Measurements from ENCODE around the gene SUSD1.
A peak's percentile ranks its signal among the peaks of the same experiment; 100 is the strongest.

SUSD1 gene

DNA sequence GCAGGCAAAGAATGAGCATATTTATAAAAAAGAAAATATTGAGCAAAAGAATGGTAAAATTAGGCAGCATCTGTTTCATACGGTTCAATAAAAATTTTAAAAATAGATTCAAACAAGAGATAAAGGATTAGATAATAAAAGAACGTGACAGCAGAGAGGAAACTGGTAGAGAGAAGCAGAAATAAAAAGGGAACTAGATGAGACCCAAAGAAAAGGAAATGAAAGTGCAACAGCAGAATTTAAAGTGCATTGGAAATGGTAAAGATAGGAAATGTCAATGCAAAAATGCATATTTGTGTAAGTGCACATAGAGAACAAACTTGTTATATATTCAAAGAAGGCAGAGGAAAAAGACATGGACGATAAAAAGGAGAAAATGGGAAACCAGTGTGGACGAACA lies 70.2 kb downstream of the SUSD1 start:
- TF ChIP-seq Cebpa-rat (IDR thresholded peaks at IDR 0.05), result no peak

DNA sequence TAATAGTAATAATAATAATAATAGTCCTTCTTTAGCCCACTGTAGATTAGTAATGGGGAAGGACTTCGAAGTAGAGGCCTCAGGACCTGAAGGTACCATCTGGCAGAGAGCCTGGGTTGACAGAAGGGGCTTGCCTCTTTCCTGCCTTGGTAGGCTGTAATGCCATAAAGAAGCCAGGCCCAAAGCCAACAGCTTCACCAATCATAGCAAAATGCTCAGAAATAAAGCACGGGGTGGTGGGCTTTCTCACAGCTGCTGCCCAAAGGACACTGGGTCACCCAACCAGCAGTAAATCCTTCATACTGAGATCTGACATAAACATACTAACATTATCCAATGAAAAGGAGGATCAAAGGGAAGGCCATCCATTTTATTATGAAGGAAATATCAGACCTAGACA lies 70.7 kb downstream of the SUSD1 start:
- Histone ChIP-seq H3K4me2 (peak overlapping the region; percentile 58 to 95 (median 79)), H3K9me3 (replicated peaks in 1 of 11) (no peaks in the 10 kb centered on the region), H4K20me1 (no peaks in the 10 kb centered on the region), H3K9ac (peak overlapping the region in 9 of 11 experiments; percentile 1 to 59 (median 30); a peak in 8 of 22 replicates), H3K27me3 (no peaks in the 10 kb centered on the region), H3K36me3 (peaks cover 11 to 44% (median 26%) of the 10 kb centered on the region in 11 experiments; a peak in 19 of 22 replicates), H3K4me3 (peak overlapping the region in 4 of 10 experiments; percentile 20 to 40 (median 31); a peak in 5 of 20 replicates), H3K4me1 (peaks cover 25 to 76% (median 28%) of the 10 kb centered on the region in 10 experiments), H3K27ac (peak overlapping the region; percentile 11 to 76 (median 49); a peak in 19 of 22 replicates)
- TF ChIP-seq Cebpa-rat (IDR thresholded peaks at IDR 0.05), result no peak

More for the DNA sequence above, 70.2 kb downstream of the SUSD1 start:
- Histone ChIP-seq H3K9ac (peak overlapping the region in 8 of 11 experiments; percentile 15 to 59 (median 33); a peak in 8 of 22 replicates), H4K20me1 (no peaks in the 10 kb centered on the region), H3K36me3 (peaks cover 6 to 46% (median 24%) of the 10 kb centered on the region in 11 experiments; a peak in 20 of 22 replicates), H3K9me3 (replicated peaks in 1 of 11) (no peaks in the 10 kb centered on the region), H3K4me1 (peaks cover 25 to 76% (median 28%) of the 10 kb centered on the region in 10 experiments), H3K27me3 (no peaks in the 10 kb centered on the region), H3K4me3 (peak overlapping the region in 4 of 10 experiments; percentile 20 to 40 (median 32); a peak in 5 of 20 replicates), H3K27ac (peak overlapping the region in 10 of 11 experiments; percentile 11 to 76 (median 52); a peak in 18 of 22 replicates), H3K4me2 (peak overlapping the region; percentile 58 to 95 (median 79))

DNA sequence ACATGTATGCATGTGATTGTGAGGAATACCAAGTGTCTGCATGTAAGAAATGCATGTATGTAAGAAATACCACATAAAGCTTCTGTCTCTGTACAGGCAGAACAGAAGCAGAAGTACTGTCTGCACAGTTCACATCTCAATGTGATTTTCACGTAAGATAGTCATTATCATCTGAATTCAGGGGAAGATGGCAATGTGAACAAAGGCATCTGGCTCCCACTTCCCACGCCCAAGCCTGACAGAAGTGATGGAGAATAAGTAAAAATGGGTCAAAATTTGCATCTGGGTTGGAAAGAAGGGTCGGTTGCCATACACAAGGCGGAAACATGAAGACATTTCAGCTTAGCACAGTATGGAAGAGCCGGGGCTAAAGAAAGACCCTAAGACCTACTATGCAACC lies 71.7 kb downstream of the SUSD1 start:
- no peaks in the 10 kb centered on the region for H3K27me3 ChIP-seq
- no peak overlapping the region for H3K4me3 ChIP-seq
- H3K36me3 ChIP-seq, result peaks cover 11 to 41% (median 23%) of the 10 kb centered on the region in 11 experiments; a peak in 18 of 22 replicates
- no peaks in the 10 kb centered on the region for H3K9me3 ChIP-seq (replicated peaks in 1 of 11)
- peaks cover 25 to 73% (median 28%) of the 10 kb centered on the region in 10 experiments for H3K4me1 ChIP-seq
- peak overlapping the region in 7 of 11 experiments; percentile 58 to 95 (median 86); a peak in 10 of 22 replicates for H3K4me2 ChIP-seq
- TF ChIP-seq Cebpa-rat (IDR thresholded peaks at IDR 0.05), result no peak
- H3K27ac ChIP-seq, result peak overlapping the region in 1 of 11 experiments; percentile 14; a peak in 1 of 22 replicates
- H3K9ac ChIP-seq, result no peak overlapping the region
- H4K20me1 ChIP-seq, result no peaks in the 10 kb centered on the region

DNA sequence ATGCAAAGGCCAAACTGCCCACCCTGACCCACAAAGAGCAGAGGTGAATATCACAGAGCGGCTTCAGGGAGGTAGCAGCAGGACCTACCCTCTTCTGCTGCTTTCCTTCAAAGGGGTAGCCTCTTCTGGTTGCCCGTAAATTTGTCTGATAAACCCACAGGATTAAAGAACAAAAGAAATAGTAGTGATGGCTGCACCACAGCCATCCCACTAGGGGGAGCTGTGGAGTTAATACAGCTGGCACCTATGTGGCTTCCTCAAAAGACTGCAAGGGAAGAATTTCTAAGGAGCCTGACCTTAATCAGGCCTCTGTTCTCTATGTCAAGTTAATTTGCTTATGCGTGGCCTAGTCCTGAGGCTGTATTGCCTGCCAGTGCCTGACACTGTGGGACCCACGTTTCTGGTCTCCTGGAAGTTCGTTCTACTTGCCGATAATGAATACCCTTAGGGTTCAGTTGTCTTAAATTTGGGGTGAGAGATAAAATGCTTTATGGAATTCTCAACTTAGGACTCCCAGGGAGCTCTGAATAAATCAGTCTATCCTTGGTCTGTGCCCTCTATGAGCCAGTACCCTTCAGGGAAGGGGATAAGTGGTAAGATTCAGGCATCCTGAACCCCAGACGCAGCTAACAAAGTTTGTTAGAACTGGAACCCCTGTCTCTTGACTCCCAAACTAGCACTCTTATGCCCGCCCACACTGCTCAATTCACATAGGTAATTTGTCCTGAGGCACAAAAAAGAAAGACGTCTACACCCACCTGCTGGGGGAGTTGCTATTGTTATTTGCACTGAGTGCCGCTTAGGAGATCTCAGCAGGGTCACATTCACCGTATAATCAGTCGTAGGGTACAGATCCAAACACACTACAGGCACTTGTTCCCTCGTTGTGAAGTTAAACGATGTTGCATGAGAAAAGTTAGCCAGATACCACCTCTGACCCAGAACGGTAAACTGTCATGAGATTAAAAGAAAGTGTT lies 77.1 kb downstream of the SUSD1 start:
- Histone ChIP-seq H4K20me1 (no peaks in the 10 kb centered on the region), H3K36me3 (peaks cover 19 to 81% (median 48%) of the 10 kb centered on the region in 11 experiments; a peak in 19 of 22 replicates), H3K27ac (no peak overlapping the region), H3K9ac (no peak overlapping the region), H3K4me3 (no peak overlapping the region), H3K4me1 (peaks cover 0 to 25% (median 2%) of the 10 kb centered on the region in 10 experiments; a peak in 7 of 20 replicates), H3K27me3 (no peaks in the 10 kb centered on the region), H3K9me3 (replicated peaks in 1 of 11) (no peaks in the 10 kb centered on the region), H3K4me2 (no peak overlapping the region)
- no peak for TF ChIP-seq Cebpa-rat (IDR thresholded peaks at IDR 0.05)

DNA sequence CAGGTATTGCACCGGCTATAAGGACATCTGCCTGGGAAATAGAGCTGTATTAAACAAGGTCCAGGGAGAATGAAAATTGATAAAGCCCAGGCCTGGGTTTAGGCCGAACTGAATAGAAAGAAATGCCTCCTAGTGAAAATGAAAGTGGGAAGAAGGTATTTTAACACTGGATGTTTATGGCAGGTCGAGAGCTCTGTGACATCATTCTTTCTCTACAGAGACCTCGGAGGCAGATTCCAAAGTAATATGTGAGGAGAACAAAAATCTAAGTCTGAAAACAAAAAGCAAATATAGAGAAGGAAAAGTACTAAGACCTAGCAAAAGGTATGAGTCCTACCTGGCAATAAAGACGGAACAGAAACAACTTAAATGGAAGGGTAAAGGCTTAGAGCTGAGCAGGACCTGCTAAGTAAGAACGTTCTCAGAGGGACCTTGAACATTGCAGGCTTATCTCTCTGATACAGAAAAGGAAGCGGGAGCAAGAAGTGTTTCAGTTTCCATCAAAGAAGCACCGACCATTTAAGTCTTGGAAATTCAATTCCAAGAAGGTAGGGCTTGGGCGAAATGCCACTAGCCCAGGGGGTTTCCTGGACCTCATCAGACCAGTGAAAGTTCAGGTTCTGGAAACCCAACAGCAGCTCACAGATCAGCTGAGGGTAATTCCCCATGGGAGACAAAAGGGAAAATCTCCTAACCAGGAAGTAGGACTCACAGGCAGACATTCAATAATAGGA lies 80.0 kb downstream of the SUSD1 start:
- no peaks in the 10 kb centered on the region for H4K20me1 ChIP-seq
- no peaks in the 10 kb centered on the region for H3K9me3 ChIP-seq (replicated peaks in 1 of 11)
- no peak overlapping the region for H3K4me2 ChIP-seq
- peaks cover 0 to 5% (median 0%) of the 10 kb centered on the region in 10 experiments; a peak in 2 of 20 replicates for H3K4me1 ChIP-seq
- H3K27me3 ChIP-seq, result no peaks in the 10 kb centered on the region
- no peak overlapping the region for H3K27ac ChIP-seq
- H3K36me3 ChIP-seq, result peaks cover 9 to 83% (median 39%) of the 10 kb centered on the region in 11 experiments; a peak in 17 of 22 replicates
- no peak overlapping the region for H3K4me3 ChIP-seq
- TF ChIP-seq Cebpa-rat (IDR thresholded peaks at IDR 0.05), result no peak
- no peak overlapping the region for H3K9ac ChIP-seq

DNA sequence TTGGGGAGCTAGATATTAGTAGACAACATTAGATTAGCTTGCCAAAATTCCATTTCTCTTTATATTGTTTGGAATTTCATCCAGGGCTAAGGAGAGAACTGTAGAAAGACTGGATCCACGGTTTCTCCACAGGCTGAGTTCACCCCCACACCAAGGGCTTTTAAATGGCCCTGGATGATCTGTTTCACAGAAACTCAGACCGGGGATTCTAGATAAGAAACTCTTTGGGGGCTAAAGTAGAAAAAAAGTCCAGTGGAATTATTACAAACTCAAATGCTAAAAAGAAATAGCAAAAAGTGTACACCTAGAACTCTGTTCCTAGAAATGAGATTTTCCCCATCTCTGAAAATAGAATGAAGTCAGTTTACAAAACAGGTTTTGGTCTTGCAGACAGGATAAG lies 80.9 kb downstream of the SUSD1 start:
- H3K4me3 ChIP-seq, result no peak overlapping the region
- TF ChIP-seq Cebpa-rat (IDR thresholded peaks at IDR 0.05), result no peak
- H3K4me1 ChIP-seq, result peaks cover 0 to 5% (median 0%) of the 10 kb centered on the region in 10 experiments; a peak in 2 of 20 replicates
- peaks cover 6 to 78% (median 38%) of the 10 kb centered on the region in 11 experiments; a peak in 17 of 22 replicates for H3K36me3 ChIP-seq
- no peaks in the 10 kb centered on the region for H3K27me3 ChIP-seq
- H3K4me2 ChIP-seq, result no peak overlapping the region
- no peaks in the 10 kb centered on the region for H4K20me1 ChIP-seq
- H3K27ac ChIP-seq, result no peak overlapping the region
- H3K9me3 ChIP-seq (replicated peaks in 1 of 11), result no peaks in the 10 kb centered on the region
- no peak overlapping the region for H3K9ac ChIP-seq

DNA sequence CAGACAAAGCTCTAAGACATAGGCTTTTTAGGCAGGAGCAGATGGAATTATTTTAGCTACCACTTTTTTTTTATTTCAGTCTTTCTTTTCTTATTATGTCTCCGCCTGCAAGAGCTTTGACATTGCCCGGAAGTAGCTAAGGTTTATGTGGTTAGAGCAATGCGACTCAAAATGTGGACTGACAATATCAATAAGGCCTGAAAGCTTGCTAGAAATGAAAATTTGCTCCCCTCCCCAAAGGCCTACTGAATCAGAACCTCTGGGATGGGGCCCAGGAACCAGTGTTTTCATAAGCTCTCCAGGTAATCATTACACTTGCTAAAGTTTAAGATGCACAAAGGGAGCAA lies 81.3 kb downstream of the SUSD1 start:
- H3K27ac ChIP-seq, result no peak overlapping the region
- H3K36me3 ChIP-seq, result peaks cover 6 to 79% (median 39%) of the 10 kb centered on the region in 11 experiments; a peak in 17 of 22 replicates
- no peak overlapping the region for H3K9ac ChIP-seq
- no peaks in the 10 kb centered on the region for H3K9me3 ChIP-seq (replicated peaks in 1 of 11)
- H3K27me3 ChIP-seq, result no peaks in the 10 kb centered on the region
- H4K20me1 ChIP-seq, result no peaks in the 10 kb centered on the region
- no peak overlapping the region for H3K4me3 ChIP-seq
- H3K4me2 ChIP-seq, result no peak overlapping the region
- TF ChIP-seq Cebpa-rat (IDR thresholded peaks at IDR 0.05), result no peak
- peaks cover 0 to 5% (median 0%) of the 10 kb centered on the region in 10 experiments; a peak in 2 of 20 replicates for H3K4me1 ChIP-seq

DNA sequence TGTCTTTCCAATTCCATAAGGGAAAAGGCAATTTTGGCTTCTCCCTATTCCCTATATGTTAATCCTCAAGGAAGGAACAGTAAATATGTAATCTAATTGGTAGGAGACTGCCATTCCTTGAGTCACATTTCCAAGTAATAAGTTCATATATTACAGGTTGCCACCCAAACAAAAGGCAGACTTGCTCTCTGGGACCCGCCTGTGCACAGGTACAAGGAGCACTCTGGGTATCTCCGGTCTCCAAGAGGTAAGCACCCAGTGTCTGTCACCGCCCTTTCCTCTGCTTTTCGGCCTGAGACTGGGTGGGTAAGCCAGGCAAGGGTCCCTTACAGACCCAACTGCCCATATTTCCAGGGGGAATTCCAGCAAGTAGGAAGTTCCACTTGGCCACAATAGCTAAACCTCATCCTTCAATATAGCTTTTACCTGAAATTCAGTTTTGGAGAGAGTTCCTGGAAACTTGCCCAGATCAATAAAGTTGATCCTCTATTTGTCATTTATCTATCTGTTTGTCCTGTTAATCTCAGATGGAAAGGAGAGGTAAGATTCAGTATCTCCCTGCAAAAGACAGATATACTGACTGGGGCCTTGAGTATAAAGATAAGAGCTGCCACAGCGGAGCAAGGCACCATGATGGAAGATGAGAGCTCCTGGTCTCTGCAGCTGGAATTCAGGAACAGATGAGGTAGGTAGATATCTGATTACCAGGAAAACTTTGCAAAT lies 81.8 kb downstream of the SUSD1 start:
- H3K4me3 ChIP-seq, result no peak overlapping the region
- peaks cover 0 to 5% (median 0%) of the 10 kb centered on the region in 10 experiments; a peak in 2 of 20 replicates for H3K4me1 ChIP-seq
- no peaks in the 10 kb centered on the region for H4K20me1 ChIP-seq
- no peaks in the 10 kb centered on the region for H3K9me3 ChIP-seq (replicated peaks in 1 of 11)
- H3K36me3 ChIP-seq, result peaks cover 6 to 82% (median 43%) of the 10 kb centered on the region in 11 experiments; a peak in 17 of 22 replicates
- no peak overlapping the region for H3K27ac ChIP-seq
- H3K9ac ChIP-seq, result no peak overlapping the region
- no peak overlapping the region for H3K4me2 ChIP-seq
- no peaks in the 10 kb centered on the region for H3K27me3 ChIP-seq
- TF ChIP-seq Cebpa-rat (IDR thresholded peaks at IDR 0.05), result no peak
